Measurements from ENCODE around the gene NPAS1.

Gene NPAS1

GRCh38 chr19:46992699-46993535 is 26.7 kb upstream of the NPAS1 start:
- Histone ChIP-seq H3K36me3 (ENCODE audit: control insufficient read depth in 2 of 2, insufficient read depth in 2 of 2, low read length in 2 of 2) (peaks cover 16 to 28% of the 10 kb centered on the region in 2 donors), H3K27ac (ENCODE audit: low read length) (no peak overlapping the region)

DNA sequence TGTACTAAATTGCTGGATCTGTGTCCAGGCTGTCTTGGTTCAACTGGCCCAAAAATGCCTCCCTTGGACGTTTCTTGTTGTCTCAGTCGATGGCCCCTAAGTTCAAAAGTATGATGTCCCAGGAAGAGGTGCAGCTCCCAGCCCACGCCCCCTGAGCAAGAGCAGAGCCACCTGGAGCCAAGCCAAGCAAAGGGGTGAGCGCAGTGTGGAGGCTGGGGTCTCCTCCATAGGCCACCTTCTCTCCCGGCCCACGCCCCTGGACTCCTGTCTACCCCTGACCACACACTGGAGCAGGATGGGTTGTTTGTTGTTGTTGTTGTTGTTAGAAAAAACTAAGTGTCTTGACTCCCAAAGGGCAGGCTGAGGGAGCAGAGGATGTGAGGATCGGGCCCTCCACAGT is 26.0 kb upstream of the NPAS1 start:
- Histone ChIP-seq H3K36me3 (ENCODE audit: control insufficient read depth in 2 of 2, insufficient read depth in 2 of 2, low read length in 2 of 2) (peaks cover 12 to 23% of the 10 kb centered on the region in 2 donors), H3K27me3 (ENCODE audit: control insufficient read depth in 1 of 2, insufficient read depth in 2 of 2, low read length in 2 of 2) (no peaks in the 10 kb centered on the region), H3K4me3 (ENCODE audit: low read length in 2 of 2) (no peak overlapping the region), H3K4me1 (ENCODE audit: control insufficient read depth, insufficient read depth, low read length) (peaks cover 12% of the 10 kb centered on the region), H3K27ac (ENCODE audit: low read length) (no peak overlapping the region), H3K9ac (ENCODE audit: low read length in 2 of 2) (no peak overlapping the region), H3K9me3 (ENCODE audit: control insufficient read depth in 2 of 2, low read length in 2 of 2) (no peaks in the 10 kb centered on the region)

More at GRCh38 chr19:46992699-46993535, 26.7 kb upstream of the NPAS1 start:
- Histone ChIP-seq H3K4me3 (ENCODE audit: low read length in 2 of 2) (no peak overlapping the region), H3K9ac (ENCODE audit: low read length in 2 of 2) (no peak overlapping the region), H3K4me1 (ENCODE audit: control insufficient read depth, insufficient read depth, low read length) (peaks cover 12% of the 10 kb centered on the region), H3K9me3 (ENCODE audit: control insufficient read depth in 2 of 2, low read length in 2 of 2) (no peaks in the 10 kb centered on the region), H3K27me3 (ENCODE audit: control insufficient read depth in 1 of 2, insufficient read depth in 2 of 2, low read length in 2 of 2) (no peaks in the 10 kb centered on the region)

DNA sequence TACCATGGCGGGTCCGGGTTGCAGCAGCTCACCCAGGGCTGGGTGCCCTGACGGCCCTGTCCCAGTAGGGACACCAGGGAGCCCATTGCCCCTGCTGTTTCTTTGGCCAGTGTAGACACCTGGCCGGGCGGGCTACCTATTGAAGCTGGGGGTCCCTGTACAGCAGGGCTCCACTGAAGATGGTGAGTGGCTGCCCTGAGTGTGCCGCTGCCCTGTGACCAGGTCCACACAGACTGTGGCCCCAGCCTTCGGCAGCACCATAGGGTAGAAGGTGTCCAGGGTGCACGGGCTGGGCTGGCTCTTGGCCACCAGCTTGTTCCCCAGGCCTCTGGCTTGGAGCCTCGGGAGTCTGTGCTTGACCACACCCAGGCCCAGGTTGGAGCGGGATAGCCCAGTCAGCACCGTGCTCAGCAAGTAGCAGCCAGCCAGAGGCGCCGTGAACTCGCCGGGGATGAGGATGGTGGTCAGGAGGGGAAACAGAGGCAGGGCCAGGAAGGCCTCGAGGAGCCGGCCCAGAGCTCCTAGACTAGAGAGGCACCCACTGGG is 25.4 kb upstream of the NPAS1 start:
- Histone ChIP-seq H3K4me1 (ENCODE audit: control insufficient read depth, insufficient read depth, low read length) (peaks cover 12% of the 10 kb centered on the region), H3K36me3 (ENCODE audit: control insufficient read depth in 2 of 2, insufficient read depth in 2 of 2, low read length in 2 of 2) (peaks cover 12 to 22% of the 10 kb centered on the region in 2 donors), H3K27me3 (ENCODE audit: control insufficient read depth in 1 of 2, insufficient read depth in 2 of 2, low read length in 2 of 2) (no peaks in the 10 kb centered on the region), H3K4me3 (ENCODE audit: low read length in 2 of 2) (no peak overlapping the region), H3K9me3 (ENCODE audit: control insufficient read depth in 2 of 2, low read length in 2 of 2) (no peaks in the 10 kb centered on the region), H3K9ac (ENCODE audit: low read length in 2 of 2) (no peak overlapping the region), H3K27ac (ENCODE audit: low read length) (no peak overlapping the region)

DNA sequence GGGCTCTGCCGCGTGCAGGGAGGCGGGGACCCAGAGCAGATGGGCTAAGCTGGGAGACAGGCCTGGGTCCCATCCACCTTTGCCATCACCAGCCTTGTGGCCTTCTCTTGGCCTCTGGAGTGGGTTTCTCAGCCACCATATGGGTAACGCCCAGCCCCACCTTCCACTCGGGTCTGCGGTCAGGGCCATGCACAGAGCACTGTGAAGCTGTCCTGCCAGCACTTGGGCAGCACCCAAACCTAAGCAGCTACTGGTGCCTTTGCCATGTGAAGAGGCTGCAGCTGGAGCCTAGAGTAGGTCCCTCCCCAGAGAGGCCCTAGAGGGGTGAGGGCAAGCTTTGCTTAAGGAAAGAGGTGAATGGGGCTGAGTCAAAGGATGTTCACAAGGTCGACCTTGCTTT is 24.1 kb upstream of the NPAS1 start:
- H3K9me3 ChIP-seq (ENCODE audit: control insufficient read depth in 2 of 2, low read length in 2 of 2) = no peaks in the 10 kb centered on the region
- H3K4me1 ChIP-seq (ENCODE audit: control insufficient read depth, insufficient read depth, low read length) = peaks cover 12% of the 10 kb centered on the region
- no peak overlapping the region for H3K9ac ChIP-seq (ENCODE audit: low read length in 2 of 2)
- no peak overlapping the region for H3K4me3 ChIP-seq (ENCODE audit: low read length in 2 of 2)
- no peaks in the 10 kb centered on the region for H3K27me3 ChIP-seq (ENCODE audit: control insufficient read depth in 1 of 2, insufficient read depth in 2 of 2, low read length in 2 of 2)
- H3K36me3 ChIP-seq (ENCODE audit: control insufficient read depth in 2 of 2, insufficient read depth in 2 of 2, low read length in 2 of 2) = peaks cover 25 to 28% of the 10 kb centered on the region in 2 donors
- H3K27ac ChIP-seq (ENCODE audit: low read length) = no peak overlapping the region

- H3K9ac ChIP-seq (ENCODE audit: low read length in 2 of 2) = no peak overlapping the region
- H3K4me1 ChIP-seq (ENCODE audit: control insufficient read depth, insufficient read depth, low read length) = no peaks in the 10 kb centered on the region
- no peak overlapping the region for H3K4me3 ChIP-seq (ENCODE audit: low read length in 2 of 2)
- no peaks in the 10 kb centered on the region for H3K27me3 ChIP-seq (ENCODE audit: control insufficient read depth in 1 of 2, insufficient read depth in 2 of 2, low read length in 2 of 2)
- no peak overlapping the region for H3K27ac ChIP-seq (ENCODE audit: low read length)
- peaks cover 19 to 23% of the 10 kb centered on the region in 2 donors for H3K36me3 ChIP-seq (ENCODE audit: control insufficient read depth in 2 of 2, insufficient read depth in 2 of 2, low read length in 2 of 2)
- H3K9me3 ChIP-seq (ENCODE audit: control insufficient read depth in 2 of 2, low read length in 2 of 2) = no peaks in the 10 kb centered on the region
Measured at GRCh38 chr19:46998445-46999125, 21.1 kb upstream of the NPAS1 start.

- Histone ChIP-seq H3K9me3 (ENCODE audit: control insufficient read depth in 2 of 2, low read length in 2 of 2) (no peaks in the 10 kb centered on the region), H3K9ac (ENCODE audit: low read length in 2 of 2) (no peak overlapping the region), H3K36me3 (ENCODE audit: control insufficient read depth in 2 of 2, insufficient read depth in 2 of 2, low read length in 2 of 2) (peaks cover 19 to 20% of the 10 kb centered on the region in 2 donors), H3K4me3 (ENCODE audit: low read length in 2 of 2) (no peak overlapping the region), H3K27me3 (ENCODE audit: control insufficient read depth in 1 of 2, insufficient read depth in 2 of 2, low read length in 2 of 2) (no peaks in the 10 kb centered on the region), H3K27ac (ENCODE audit: low read length) (no peak overlapping the region), H3K4me1 (ENCODE audit: control insufficient read depth, insufficient read depth, low read length) (no peaks in the 10 kb centered on the region)
Measured at GRCh38 chr19:46999377-46999776, 20.3 kb upstream of the NPAS1 start.

DNA sequence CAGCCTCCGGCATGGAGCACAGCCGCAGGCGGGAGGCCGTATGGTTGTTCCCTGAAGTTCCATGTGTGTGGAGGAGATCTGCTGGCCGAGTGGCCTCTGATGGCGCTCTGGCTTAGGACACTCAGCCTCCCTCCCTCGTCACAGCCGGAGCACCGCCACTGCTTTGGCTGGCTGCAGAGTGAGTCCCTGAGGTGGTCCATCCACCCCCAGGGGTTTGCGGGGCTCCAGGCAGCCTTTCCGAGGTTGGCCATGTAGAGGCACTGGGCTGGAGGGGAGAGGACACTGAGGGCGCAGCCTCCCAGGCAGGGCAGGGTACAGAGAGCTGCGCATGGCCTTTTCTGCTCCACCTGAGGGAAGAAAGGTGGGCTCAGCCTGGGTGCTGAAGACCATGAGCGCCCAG is 19.8 kb upstream of the NPAS1 start:
- H3K4me3 ChIP-seq (ENCODE audit: low read length in 2 of 2) = no peak overlapping the region
- H3K36me3 ChIP-seq (ENCODE audit: control insufficient read depth in 2 of 2, insufficient read depth in 2 of 2, low read length in 2 of 2) = peaks cover 19 to 20% of the 10 kb centered on the region in 2 donors
- no peak overlapping the region for H3K27ac ChIP-seq (ENCODE audit: low read length)
- H3K27me3 ChIP-seq (ENCODE audit: control insufficient read depth in 1 of 2, insufficient read depth in 2 of 2, low read length in 2 of 2) = no peaks in the 10 kb centered on the region
- no peak overlapping the region for H3K9ac ChIP-seq (ENCODE audit: low read length in 2 of 2)
- no peaks in the 10 kb centered on the region for H3K4me1 ChIP-seq (ENCODE audit: control insufficient read depth, insufficient read depth, low read length)
- H3K9me3 ChIP-seq (ENCODE audit: control insufficient read depth in 2 of 2, low read length in 2 of 2) = no peaks in the 10 kb centered on the region

DNA sequence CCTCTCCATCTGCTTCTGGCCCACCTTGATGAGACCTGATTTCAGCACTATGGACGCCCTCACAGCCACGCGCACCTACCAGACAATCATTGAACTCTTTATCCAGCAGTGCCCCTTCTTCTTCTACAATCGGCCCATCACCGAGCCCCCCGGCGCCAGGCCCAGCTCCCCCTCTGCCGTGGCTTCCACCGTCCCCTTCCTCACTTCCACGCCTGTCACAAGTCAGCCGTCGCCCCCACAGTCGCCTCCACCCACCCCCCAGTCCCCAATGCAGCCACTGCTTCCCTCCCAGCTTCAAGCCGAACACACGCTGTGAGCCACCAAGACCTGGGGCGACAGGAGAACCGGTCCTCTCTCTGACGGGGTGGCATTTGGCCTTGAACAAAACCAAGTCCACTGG is 19.3 kb upstream of the NPAS1 start:
- Histone ChIP-seq H3K9me3 (ENCODE audit: control insufficient read depth in 2 of 2, low read length in 2 of 2) (no peaks in the 10 kb centered on the region), H3K36me3 (ENCODE audit: control insufficient read depth in 2 of 2, insufficient read depth in 2 of 2, low read length in 2 of 2) (peaks cover 19 to 20% of the 10 kb centered on the region in 2 donors), H3K9ac (ENCODE audit: low read length in 2 of 2) (no peak overlapping the region), H3K4me3 (ENCODE audit: low read length in 2 of 2) (no peak overlapping the region), H3K27me3 (ENCODE audit: control insufficient read depth in 1 of 2, insufficient read depth in 2 of 2, low read length in 2 of 2) (no peaks in the 10 kb centered on the region), H3K4me1 (ENCODE audit: control insufficient read depth, insufficient read depth, low read length) (no peaks in the 10 kb centered on the region), H3K27ac (ENCODE audit: low read length) (no peak overlapping the region)

DNA sequence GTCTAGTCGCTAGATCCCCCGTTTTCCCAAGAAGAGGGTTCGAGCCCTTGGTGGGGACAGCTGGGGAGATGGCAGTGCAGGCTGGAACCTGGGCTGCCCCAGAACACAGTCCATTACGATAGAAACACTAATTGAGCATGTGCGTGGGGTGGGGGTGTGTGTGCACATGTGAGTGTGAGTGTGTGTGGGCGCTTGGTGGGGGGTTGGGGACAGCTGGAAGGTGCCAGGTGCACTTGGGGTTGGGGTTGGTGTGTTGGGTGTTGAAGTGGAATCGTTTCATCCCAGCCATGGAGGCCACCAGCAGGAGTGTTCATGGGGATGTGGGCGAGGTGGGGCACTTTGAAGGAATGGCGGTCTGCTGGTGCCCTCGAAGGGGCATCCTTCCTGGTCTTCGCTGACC is 18.1 kb upstream of the NPAS1 start:
- H3K27ac ChIP-seq (ENCODE audit: low read length) = no peak overlapping the region
- H3K4me3 ChIP-seq (ENCODE audit: low read length in 2 of 2) = no peak overlapping the region
- no peaks in the 10 kb centered on the region for H3K27me3 ChIP-seq (ENCODE audit: control insufficient read depth in 1 of 2, insufficient read depth in 2 of 2, low read length in 2 of 2)
- peaks cover 0 to 3% of the 10 kb centered on the region in 2 donors for H3K9me3 ChIP-seq (ENCODE audit: control insufficient read depth in 2 of 2, low read length in 2 of 2)
- H3K36me3 ChIP-seq (ENCODE audit: control insufficient read depth in 2 of 2, insufficient read depth in 2 of 2, low read length in 2 of 2) = peaks cover 19 to 20% of the 10 kb centered on the region in 2 donors
- H3K4me1 ChIP-seq (ENCODE audit: control insufficient read depth, insufficient read depth, low read length) = no peaks in the 10 kb centered on the region
- no peak overlapping the region for H3K9ac ChIP-seq (ENCODE audit: low read length in 2 of 2)

- Histone ChIP-seq H3K4me1 (ENCODE audit: control insufficient read depth, insufficient read depth, low read length) (no peaks in the 10 kb centered on the region), H3K27ac (ENCODE audit: low read length) (no peak overlapping the region), H3K4me3 (ENCODE audit: low read length in 2 of 2) (no peak overlapping the region), H3K27me3 (ENCODE audit: control insufficient read depth in 1 of 2, insufficient read depth in 2 of 2, low read length in 2 of 2) (no peaks in the 10 kb centered on the region), H3K9me3 (ENCODE audit: control insufficient read depth in 2 of 2, low read length in 2 of 2) (peaks cover 0 to 3% of the 10 kb centered on the region in 2 donors), H3K9ac (ENCODE audit: low read length in 2 of 2) (no peak overlapping the region), H3K36me3 (ENCODE audit: control insufficient read depth in 2 of 2, insufficient read depth in 2 of 2, low read length in 2 of 2) (peaks cover 19 to 20% of the 10 kb centered on the region in 2 donors)
Measured at GRCh38 chr19:47002106-47002766, 17.4 kb upstream of the NPAS1 start.
